ENCODE data around the gene ANKRD52. TPM values are rescaled to one million over a fixed set of nuclear protein-coding genes. Genes with fewer than 3 reads are reported as not detected.

ANKRD52 gene
- total RNA-seq, 1 donor from 2014 or later, result 60.3 TPM

DNA sequence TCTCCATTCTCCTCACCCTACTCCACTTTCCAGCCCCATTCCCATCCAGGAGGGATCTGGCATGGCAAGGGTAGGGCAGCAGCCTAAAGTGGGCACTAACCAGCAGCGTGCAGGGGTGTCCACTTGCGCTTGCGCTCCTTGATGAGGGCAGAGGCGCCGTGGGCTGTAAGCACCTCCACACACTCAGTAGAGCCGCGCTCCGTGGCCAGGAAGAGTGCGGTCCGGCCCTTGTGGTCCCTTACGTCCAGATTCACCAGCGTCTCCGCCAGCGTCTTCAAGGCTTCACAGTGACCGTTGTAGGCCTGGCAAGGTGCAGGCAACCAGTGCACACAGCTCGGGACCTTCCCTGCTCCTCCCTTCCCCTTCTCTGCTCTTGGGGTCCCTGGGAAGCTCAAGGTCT is 10.3 kb downstream of the ANKRD52 start:
- TF ChIP-seq, protein P1, sequence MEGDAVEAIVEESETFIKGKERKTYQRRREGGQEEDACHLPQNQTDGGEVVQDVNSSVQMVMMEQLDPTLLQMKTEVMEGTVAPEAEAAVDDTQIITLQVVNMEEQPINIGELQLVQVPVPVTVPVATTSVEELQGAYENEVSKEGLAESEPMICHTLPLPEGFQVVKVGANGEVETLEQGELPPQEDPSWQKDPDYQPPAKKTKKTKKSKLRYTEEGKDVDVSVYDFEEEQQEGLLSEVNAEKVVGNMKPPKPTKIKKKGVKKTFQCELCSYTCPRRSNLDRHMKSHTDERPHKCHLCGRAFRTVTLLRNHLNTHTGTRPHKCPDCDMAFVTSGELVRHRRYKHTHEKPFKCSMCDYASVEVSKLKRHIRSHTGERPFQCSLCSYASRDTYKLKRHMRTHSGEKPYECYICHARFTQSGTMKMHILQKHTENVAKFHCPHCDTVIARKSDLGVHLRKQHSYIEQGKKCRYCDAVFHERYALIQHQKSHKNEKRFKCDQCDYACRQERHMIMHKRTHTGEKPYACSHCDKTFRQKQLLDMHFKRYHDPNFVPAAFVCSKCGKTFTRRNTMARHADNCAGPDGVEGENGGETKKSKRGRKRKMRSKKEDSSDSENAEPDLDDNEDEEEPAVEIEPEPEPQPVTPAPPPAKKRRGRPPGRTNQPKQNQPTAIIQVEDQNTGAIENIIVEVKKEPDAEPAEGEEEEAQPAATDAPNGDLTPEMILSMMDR (IDR thresholded peaks at IDR 0.05; ENCODE audit: unreplicated experiment), result no peak
- Mint-ChIP-seq H3K27ac (no peak overlapping the region), H3K9me3 (ENCODE audit: low read depth) (no peaks in the 10 kb centered on the region), H3K4me1 (ENCODE audit: low read depth) (no peaks in the 10 kb centered on the region), H3K4me3 (ENCODE audit: low read depth) (no peak overlapping the region), H3K36me3 (ENCODE audit: insufficient read depth) (peaks cover 25% of the 10 kb centered on the region), H3K27me3 (no peaks in the 10 kb centered on the region)
- DNase-seq (ENCODE audit: low spot score, unreplicated experiment), result no peak

DNA sequence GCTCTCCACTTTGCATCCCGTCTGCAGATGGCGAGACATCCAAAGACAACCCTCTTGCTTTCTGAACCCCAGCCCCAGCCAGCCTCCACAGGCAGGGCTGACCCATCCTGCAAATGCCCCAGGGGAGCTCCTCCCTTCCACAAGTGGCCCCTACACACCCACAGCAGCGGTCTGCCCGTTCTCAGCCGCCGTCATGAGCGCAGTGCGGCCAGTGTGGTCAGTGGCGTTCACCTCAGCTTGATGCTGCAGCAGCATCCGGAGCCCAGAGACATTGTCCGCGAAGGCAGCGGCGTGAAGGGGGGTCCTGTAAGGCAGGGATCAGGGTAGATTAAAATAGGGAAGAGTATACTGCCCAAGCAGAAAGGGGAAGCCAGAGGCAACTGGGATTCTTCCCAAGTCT is 13.7 kb downstream of the ANKRD52 start:
- Mint-ChIP-seq H3K36me3 (ENCODE audit: insufficient read depth) (peaks cover 29% of the 10 kb centered on the region), H3K27ac (no peak overlapping the region), H3K4me3 (ENCODE audit: low read depth) (no peak overlapping the region), H3K27me3 (no peaks in the 10 kb centered on the region), H3K4me1 (ENCODE audit: low read depth) (no peaks in the 10 kb centered on the region), H3K9me3 (ENCODE audit: low read depth) (no peaks in the 10 kb centered on the region)
- DNase-seq (ENCODE audit: low spot score, unreplicated experiment), result no peak
- TF ChIP-seq, protein P1 (IDR thresholded peaks at IDR 0.05; ENCODE audit: unreplicated experiment), result no peak

DNA sequence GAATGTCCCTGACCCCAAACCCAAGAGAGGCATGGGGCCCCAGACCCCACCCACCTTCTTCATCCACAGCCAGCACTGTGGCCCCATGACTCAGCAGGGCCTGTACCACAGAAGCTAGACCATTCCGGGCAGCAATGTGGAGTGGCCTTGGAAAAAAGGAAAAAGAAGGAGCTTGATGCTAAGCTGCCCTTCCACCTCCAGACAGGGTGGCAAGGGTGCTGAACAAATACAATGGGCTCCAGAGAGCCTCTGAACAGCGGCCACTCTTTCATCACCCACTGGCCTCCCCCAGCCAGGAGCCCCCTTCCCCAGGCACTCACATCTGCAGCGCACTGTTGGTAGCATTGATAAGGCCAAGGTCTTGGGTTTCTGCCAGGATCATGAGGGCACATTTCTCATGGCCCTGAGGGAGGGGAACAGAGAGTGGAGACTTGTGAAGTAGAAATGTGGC is 14.4 kb downstream of the ANKRD52 start:
- Mint-ChIP-seq H3K27me3 (no peaks in the 10 kb centered on the region), H3K4me3 (ENCODE audit: low read depth) (no peak overlapping the region), H3K27ac (no peak overlapping the region), H3K36me3 (ENCODE audit: insufficient read depth) (peaks cover 26% of the 10 kb centered on the region), H3K4me1 (ENCODE audit: low read depth) (no peaks in the 10 kb centered on the region), H3K9me3 (ENCODE audit: low read depth) (no peaks in the 10 kb centered on the region)
- TF ChIP-seq, protein P1 (IDR thresholded peaks at IDR 0.05; ENCODE audit: unreplicated experiment), result no peak
- no peak for DNase-seq (ENCODE audit: low spot score, unreplicated experiment)

DNA sequence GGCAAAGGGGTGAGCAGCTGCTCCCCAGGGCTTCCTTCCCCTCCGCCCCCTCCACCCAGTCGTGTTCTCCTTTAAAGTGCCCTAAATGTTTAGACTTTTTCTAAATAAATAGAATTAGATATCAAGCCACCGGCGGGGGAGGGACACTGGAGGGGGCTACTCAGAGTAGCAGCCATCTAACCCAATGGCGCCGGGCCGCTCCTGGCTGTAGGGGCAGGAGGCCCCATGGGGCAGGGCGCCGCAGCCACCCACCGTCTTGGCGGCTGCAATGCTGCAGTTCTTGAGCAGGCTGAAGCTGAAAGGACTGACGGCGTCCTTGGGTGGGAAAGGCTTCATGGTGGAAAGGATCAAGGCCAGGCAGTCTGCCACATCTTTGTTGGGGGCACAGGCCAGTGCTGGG is 15.2 kb downstream of the ANKRD52 start:
- H3K4me3 Mint-ChIP-seq (ENCODE audit: low read depth), result no peak overlapping the region
- no peak for DNase-seq (ENCODE audit: low spot score, unreplicated experiment)
- H3K27ac Mint-ChIP-seq, result no peak overlapping the region
- no peaks in the 10 kb centered on the region for H3K27me3 Mint-ChIP-seq
- H3K36me3 Mint-ChIP-seq (ENCODE audit: insufficient read depth), result peaks cover 26% of the 10 kb centered on the region
- TF ChIP-seq, protein P1 (IDR thresholded peaks at IDR 0.05; ENCODE audit: unreplicated experiment), result no peak
- no peaks in the 10 kb centered on the region for H3K4me1 Mint-ChIP-seq (ENCODE audit: low read depth)
- H3K9me3 Mint-ChIP-seq (ENCODE audit: low read depth), result no peaks in the 10 kb centered on the region

DNA sequence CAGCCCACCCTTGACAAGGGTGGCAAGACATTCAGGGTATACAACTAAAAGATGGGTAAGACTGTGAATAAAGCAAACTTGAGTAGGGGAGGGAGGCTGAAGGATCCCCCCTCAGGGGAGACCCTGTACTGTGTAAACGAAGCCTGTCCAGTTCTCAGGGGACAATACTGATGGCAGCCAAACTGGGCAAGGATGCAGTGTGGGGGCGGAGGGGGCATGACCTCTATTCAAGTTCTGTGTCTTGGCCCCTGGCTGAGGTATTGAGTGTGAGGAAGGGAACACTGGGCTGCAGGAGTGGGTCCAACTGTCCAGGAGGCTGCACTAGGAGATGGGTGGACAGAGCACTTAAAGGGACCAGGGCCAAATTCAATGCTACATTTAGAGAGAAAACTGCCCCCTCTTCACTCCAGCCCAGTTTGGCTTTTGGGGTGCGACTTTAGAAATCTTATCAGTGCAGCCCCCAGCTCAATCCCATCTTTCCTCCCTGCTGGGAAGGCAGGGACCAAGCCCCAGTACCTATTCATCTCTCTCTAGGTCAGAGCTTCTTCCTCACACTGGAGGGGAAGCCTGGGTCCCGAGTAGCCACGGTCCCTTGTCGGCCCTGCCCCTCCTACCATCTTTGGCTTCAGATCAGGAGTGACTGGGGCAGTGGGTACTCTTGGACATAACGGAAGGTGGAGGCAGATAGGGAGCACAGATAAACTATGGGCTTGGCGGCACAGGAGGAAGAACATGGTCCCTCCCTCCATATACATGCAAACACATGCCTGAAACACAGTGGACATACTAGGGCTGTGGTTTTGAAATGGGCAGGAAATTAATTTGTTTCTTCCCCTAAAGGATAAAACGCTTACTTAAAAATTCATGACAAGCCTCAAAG is 16.5 kb downstream of the ANKRD52 start:
- Mint-ChIP-seq H3K4me3 (ENCODE audit: low read depth) (no peak overlapping the region), H3K9me3 (ENCODE audit: low read depth) (no peaks in the 10 kb centered on the region), H3K36me3 (ENCODE audit: insufficient read depth) (peaks cover 24% of the 10 kb centered on the region), H3K4me1 (ENCODE audit: low read depth) (no peaks in the 10 kb centered on the region), H3K27ac (no peak overlapping the region), H3K27me3 (no peaks in the 10 kb centered on the region)
- TF ChIP-seq, protein P1 (IDR thresholded peaks at IDR 0.05; ENCODE audit: unreplicated experiment), result no peak
- no peak for DNase-seq (ENCODE audit: low spot score, unreplicated experiment)

All from progenitor cell of endocrine pancreas (in vitro differentiated cells).